GM20000 (cell line): Measurements from ENCODE around the gene ZKSCAN7.
"Not testable (repeated sequence)": the region's sequence is repeated elsewhere in the genome, so short reads cannot be mapped to it uniquely, and the experiment has no call there.

Experiments used
- DNase-seq: peaks from one replicate; pipeline ENCODE4 v3.0.0; 2012; ENCODE audit warnings: low spot score
- TF ChIP-seq, protein P1 (sequence below): IDR thresholded peaks from 2 replicates; pipeline ENCODE4 v1.5.1; 2012; ENCODE audit warnings: mild to moderate bottlenecking, control low read depth; ENCODE audit errors: extremely low read depth, missing control alignments

Gene ZKSCAN7

DNA sequence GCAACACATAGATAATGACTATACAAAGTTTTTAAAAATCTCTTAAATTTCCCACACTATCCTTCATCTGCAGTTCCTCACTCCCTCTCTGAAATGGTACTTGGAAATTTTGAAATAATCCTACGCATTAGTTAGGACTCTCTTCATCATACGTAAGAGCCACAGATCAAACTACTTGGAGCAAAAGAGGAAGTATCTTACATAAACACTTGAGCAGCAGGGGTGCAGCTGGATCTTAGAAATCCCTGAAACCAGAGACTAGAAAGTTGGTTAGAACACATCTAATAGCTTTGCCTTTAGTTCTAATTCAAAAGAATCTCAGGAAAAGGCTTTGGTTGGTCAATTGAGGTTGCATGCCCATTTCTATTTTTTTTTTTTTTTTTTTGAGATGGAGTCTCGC, 38.8 kb upstream of the ZKSCAN7 start:
- TF ChIP-seq, protein P1, sequence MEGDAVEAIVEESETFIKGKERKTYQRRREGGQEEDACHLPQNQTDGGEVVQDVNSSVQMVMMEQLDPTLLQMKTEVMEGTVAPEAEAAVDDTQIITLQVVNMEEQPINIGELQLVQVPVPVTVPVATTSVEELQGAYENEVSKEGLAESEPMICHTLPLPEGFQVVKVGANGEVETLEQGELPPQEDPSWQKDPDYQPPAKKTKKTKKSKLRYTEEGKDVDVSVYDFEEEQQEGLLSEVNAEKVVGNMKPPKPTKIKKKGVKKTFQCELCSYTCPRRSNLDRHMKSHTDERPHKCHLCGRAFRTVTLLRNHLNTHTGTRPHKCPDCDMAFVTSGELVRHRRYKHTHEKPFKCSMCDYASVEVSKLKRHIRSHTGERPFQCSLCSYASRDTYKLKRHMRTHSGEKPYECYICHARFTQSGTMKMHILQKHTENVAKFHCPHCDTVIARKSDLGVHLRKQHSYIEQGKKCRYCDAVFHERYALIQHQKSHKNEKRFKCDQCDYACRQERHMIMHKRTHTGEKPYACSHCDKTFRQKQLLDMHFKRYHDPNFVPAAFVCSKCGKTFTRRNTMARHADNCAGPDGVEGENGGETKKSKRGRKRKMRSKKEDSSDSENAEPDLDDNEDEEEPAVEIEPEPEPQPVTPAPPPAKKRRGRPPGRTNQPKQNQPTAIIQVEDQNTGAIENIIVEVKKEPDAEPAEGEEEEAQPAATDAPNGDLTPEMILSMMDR = no peak
- DNase-seq = no peak

DNA sequence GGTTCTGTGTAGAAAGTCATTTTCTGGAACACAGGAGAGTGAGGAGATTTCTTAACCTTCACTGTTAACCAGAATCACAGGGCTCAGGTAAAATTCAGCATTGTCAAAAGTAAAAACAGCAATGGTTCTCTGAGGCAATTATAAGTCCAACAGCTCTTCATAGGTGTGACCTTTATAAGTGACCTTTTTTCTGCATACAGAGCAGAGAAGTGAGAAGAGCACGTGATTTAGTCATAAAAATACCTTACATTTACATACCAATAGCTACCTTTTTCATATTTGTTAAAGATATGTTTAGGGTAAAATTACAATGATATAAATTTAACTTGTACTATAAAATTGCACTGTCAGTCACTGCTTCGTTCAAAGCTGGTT, 36.2 kb upstream of the ZKSCAN7 start:
- TF ChIP-seq, protein P1 = no peak
- no peak for DNase-seq

DNA sequence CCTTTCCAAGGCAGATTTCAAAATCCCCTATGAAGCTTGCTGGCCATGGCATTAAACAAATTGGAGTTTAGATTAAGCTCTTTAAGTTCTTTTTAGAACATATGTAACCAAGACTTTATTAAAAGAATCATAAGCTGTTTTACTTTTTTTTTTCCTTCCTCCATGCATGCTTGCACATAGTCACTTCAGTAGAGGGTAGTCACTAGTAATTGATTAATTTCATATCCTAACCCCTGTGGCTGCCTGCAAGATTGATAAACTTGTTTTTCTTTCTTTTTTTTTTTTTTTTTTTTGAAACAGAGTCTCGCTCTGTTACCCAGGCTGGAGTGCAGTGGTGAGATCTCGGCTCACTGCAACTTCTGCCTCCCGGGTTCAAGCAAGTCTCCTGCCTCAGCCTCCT, 33.3 kb upstream of the ZKSCAN7 start:
- TF ChIP-seq, protein P1 = no peak
- no peak for DNase-seq

DNA sequence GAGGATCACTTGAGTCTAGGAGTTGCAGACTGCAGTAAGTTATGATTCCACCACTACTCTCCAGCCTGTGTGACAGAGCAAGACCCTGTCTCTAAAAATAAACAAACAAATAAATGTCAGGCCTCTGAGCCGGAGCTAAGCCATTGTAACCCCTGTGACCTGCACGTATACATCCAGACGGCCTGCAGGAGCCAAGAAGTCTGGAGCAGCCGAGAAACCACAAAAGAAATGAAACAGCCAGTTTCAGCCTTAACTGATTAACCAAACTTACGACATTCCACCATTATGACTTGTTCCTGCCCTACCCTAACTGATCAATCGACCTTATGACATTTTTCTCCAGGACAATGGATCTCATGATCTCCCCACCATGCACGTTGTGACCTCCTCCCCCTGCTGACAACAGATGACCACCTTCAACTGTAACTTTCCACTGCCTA, 32.5 kb upstream of the ZKSCAN7 start:
- DNase-seq = no peak
- TF ChIP-seq, protein P1 = no peak

DNA sequence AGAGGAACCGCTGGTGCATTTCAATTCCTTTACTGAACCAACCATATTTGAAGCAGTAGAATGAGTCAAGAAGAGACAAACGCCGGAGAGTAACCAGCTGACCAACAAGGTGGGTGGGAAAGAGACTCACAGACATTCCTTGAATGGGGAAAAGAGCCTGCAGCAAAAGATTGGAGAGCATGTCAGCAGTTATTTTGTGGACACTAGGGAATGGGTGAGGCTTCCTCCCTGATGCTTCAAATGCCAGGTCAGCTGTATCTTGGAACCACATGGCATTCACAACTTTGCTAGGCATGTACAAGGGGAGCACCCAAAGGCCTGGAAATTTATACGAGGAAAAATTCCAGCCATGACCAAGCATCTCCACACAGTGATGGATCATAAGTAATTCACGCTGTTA, 29.9 kb upstream of the ZKSCAN7 start:
- TF ChIP-seq, protein P1 = no peak

DNA sequence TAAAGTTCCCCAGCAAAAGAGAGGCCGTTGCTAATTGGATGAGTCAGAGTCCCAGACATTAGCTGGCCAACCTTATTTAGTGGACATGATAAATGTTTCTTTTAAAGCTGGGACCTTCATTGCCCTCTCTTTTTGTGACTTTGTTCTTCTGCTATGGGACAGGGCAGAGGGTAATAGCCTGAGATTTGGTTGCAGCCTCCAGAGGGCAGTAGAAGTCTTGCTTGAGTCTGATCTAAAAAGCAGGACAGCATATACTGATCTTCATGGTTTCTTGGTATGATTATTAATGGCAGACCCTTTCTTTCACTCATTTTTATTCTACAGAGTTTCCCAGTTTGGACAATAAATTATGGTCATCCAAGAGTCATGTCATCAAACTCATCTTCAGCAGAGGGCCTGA, 25.1 kb upstream of the ZKSCAN7 start:
- TF ChIP-seq, protein P1 = no peak
- DNase-seq = no peak

More for the DNA sequence above, 29.9 kb upstream of the ZKSCAN7 start:
- no peak for DNase-seq

DNA sequence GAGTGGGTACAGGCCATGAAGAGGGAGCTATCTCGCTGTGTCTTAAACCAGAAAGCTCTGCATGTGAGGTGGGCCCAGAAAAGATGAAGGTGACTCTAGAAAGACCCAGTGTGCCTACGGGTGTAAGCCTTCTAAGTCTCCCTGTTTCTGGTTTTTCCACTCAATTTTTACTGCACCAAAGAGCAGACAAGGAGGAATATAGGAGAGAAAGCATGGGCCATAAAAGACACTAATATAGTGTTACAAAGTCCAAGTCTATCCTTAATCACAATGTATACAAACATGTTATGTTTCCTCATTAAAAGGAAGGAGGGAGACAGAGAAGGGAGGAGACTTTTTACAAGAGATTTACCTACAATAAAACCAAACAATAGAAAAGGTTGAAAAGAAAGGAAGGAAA, 24.1 kb upstream of the ZKSCAN7 start:
- TF ChIP-seq, protein P1 = no peak
- DNase-seq = no peak

DNA sequence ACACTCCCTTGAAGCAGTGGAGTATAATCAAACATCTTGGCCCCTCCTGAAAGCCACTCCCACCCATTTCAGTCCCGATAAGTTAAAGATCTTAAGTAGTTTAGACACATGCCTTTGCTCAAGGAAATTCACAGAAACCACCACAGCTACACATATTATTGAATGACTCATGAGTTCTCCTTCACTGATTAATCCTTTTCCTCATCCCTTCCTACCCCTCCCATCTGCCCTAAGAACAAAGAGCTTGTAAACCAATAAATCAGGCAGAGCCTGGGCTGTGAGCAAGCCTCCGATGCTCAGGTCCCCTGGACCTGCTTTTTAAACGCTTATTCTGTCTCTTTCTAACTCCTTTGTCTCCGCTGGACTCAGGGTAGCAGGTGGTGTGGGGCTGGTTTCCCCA, 20.3 kb upstream of the ZKSCAN7 start:
- not testable (repeated sequence) for DNase-seq
